PFSK-1 (cell line): ENCODE results near the gene TAF7.

ENCODE experiments used
- FOXP2 ChIP-seq: optimal IDR thresholded peaks from 2 replicates; pipeline ENCODE3; 2011; ENCODE audit warnings: borderline replicate concordance, control low read depth, inconsistent platforms; ENCODE audit not compliant: insufficient read depth; ENCODE audit errors: extremely low read length, extremely low read depth
- POLR2AphosphoS5 ChIP-seq: IDR thresholded peaks from 2 replicates; pipeline ENCODE4 v1.6.1; 2012; ENCODE audit warnings: low read depth, mild to moderate bottlenecking, control low read depth, low read length, moderate library complexity
- SIN3A ChIP-seq: IDR thresholded peaks from 2 replicates; pipeline ENCODE4 v1.6.1; 2012; ENCODE audit warnings: mild to moderate bottlenecking, low read length, moderate library complexity, borderline replicate concordance; ENCODE audit not compliant: insufficient read depth
- TAF1 ChIP-seq: IDR thresholded peaks from 2 replicates; pipeline ENCODE4 v1.6.1; 2012; ENCODE audit warnings: low read length, control low read depth, borderline replicate concordance; ENCODE audit not compliant: insufficient read depth
- TF ChIP-seq, protein P1 (sequence below), 2 experiments: IDR thresholded peaks; 2 replicates each; pipeline versions ENCODE4 v1.6.1 to v1.8.0; 2011 to 2012; ENCODE audit warnings: low read depth in 2 of 2, low read length in 2 of 2, control low read depth in 1 of 2, inconsistent platforms in 1 of 2, mild to moderate bottlenecking in 1 of 2, moderate library complexity in 1 of 2; ENCODE audit not compliant: insufficient read depth in 1 of 2

The TAF7 gene

DNA sequence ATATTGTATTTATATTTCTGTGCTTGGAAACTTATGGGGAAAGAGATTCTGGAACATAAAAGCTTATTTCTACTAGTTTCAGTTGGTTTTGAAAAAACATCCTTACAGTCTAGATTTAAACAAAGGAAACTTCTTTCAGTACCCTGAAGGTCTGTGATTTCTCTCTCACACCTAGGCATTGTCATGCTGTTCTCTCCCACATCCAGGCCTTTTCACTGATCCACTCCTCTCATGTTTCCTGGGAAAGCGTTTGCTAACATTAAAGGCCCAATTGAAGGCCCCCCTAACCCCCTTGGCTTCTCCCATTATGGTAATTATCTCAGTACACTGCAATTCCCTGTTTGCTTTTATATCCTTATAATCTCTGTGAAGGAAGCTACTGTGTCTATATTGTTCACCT lies 22.2 kb upstream of the TAF7 start:
- no peak for TF ChIP-seq FOXP2
- TF ChIP-seq TAF1, result no peak
- no peak for TF ChIP-seq POLR2AphosphoS5
- no peak for TF ChIP-seq SIN3A
- TF ChIP-seq, protein P1, sequence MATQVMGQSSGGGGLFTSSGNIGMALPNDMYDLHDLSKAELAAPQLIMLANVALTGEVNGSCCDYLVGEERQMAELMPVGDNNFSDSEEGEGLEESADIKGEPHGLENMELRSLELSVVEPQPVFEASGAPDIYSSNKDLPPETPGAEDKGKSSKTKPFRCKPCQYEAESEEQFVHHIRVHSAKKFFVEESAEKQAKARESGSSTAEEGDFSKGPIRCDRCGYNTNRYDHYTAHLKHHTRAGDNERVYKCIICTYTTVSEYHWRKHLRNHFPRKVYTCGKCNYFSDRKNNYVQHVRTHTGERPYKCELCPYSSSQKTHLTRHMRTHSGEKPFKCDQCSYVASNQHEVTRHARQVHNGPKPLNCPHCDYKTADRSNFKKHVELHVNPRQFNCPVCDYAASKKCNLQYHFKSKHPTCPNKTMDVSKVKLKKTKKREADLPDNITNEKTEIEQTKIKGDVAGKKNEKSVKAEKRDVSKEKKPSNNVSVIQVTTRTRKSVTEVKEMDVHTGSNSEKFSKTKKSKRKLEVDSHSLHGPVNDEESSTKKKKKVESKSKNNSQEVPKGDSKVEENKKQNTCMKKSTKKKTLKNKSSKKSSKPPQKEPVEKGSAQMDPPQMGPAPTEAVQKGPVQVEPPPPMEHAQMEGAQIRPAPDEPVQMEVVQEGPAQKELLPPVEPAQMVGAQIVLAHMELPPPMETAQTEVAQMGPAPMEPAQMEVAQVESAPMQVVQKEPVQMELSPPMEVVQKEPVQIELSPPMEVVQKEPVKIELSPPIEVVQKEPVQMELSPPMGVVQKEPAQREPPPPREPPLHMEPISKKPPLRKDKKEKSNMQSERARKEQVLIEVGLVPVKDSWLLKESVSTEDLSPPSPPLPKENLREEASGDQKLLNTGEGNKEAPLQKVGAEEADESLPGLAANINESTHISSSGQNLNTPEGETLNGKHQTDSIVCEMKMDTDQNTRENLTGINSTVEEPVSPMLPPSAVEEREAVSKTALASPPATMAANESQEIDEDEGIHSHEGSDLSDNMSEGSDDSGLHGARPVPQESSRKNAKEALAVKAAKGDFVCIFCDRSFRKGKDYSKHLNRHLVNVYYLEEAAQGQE (IDR thresholded peaks at IDR 0.05; ENCODE audit: insufficient read depth in 1 of 2, low read depth in 2 of 2, low read length in 2 of 2), result no peak

DNA sequence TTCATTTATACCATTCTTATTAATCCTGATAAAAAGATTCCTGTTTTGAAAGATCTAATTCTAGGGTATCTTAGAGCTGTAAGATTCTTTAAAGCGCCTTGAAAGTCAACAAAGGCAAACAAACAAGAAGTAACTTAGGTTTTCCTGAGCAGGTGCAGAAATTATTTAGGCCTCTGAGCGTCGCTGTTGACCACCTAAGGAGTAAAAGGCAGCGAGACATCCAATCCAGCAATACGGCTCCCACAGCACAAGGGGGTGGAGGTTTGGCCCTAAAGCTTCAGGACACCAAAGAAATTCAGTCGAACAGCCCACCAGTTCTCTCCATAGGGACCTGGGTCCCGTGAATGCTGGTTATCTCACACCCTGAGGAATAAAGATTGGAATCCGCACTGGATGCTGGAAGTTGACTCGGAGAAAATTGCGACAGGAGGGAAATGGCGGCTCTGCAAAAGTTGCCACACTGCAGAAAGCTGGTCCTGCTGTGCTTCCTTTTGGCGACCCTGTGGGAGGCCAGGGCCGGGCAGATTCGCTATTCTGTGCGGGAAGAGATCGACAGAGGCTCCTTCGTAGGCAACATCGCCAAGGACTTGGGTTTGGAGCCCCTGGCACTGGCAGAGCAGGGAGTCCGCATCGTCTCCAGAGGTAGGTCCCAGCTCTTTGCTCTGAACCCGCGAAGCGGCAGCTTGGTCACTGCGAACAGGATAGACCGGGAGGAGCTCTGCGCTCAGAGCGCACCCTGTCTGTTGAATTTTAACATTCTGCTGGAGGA lies 18.1 kb upstream of the TAF7 start, which contains the start of gene PCDHGA2:
TSS of gene PCDHGA2 (plus strand) at position 223 of the 769 bp plus-strand sequence.
- TF ChIP-seq SIN3A (no peak), TAF1 (no peak), FOXP2 (no peak), POLR2AphosphoS5 (no peak)
- TF ChIP-seq, protein P1 (IDR thresholded peaks at IDR 0.05; ENCODE audit: insufficient read depth in 1 of 2, low read depth in 2 of 2, low read length in 2 of 2), result no peak

DNA sequence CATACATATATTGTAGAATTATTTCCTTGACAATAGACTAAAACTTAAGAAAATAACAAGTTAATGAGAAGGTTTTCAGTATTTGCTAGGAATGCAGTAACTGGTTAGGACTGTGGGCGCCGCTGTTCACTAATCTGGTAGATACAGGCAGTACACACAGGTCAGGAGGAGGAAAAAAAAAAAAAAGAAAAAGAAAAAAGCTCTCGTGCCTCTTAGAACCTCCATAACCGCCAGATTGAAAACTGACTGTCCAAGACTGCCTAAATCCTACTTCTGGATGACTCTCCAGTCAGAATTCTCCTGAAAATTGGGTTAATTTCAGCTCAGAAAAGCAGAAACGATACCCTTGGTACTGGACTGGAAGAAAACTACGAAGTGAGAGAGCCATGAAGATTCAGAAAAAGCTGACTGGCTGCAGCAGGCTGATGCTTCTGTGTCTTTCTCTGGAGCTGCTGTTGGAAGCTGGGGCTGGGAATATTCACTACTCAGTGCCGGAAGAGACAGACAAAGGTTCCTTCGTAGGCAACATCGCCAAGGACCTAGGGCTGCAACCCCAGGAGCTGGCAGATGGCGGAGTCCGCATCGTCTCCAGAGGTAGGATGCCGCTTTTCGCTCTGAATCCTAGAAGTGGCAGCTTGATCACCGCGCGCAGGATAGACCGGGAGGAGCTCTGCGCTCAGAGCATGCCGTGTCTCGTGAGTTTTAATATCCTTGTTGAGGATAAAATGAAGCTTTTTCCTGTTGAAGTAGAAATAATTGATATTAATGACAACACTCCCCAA lies 9.9 kb upstream of the TAF7 start, which contains the start of gene PCDHGA1:
TSS of gene PCDHGA1 (plus strand) at position 216 of the 782 bp plus-strand sequence.
- TF ChIP-seq POLR2AphosphoS5, result no peak
- no peak for TF ChIP-seq SIN3A
- TF ChIP-seq, protein P1 (IDR thresholded peaks at IDR 0.05; ENCODE audit: insufficient read depth in 1 of 2, low read depth in 2 of 2, low read length in 2 of 2), result no peak
- no peak for TF ChIP-seq FOXP2
- TF ChIP-seq TAF1, result no peak

DNA sequence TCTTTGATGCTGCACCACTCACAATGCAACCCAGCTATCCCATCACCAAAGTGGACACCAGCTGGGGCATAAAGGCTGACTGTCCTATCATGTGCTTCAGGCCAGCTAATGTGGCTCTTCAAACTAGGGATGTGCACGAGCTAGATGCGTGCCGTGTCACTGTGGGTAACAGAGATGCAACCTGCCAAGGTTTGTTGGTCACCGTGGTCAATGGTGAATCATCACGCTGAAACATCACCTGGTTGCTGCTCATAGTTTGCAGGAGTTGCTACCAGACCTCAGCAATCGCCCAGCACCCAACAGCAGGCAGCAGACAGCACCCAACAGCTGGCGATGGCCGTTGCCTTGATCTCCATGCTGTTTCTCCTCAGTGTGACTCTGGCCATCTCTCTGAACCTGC lies 7.6 kb upstream of the TAF7 start:
- TF ChIP-seq POLR2AphosphoS5, result no peak
- TF ChIP-seq, protein P1 (IDR thresholded peaks at IDR 0.05; ENCODE audit: insufficient read depth in 1 of 2, low read depth in 2 of 2, low read length in 2 of 2), result no peak
- TF ChIP-seq TAF1, result no peak
- TF ChIP-seq FOXP2, result no peak
- no peak for TF ChIP-seq SIN3A
